HEK293T (cell line): Measurements from ENCODE around the gene SH3RF3.

Source experiments
- CTCF ChIA-PET: fragments of 350-600 bp; formaldehyde crosslinking; extraction: SDS; loops from one replicate; lab custom pipeline; 2021; ENCODE audit warnings: antibody characterized with exemption, inconsistent platforms; lab: Yijun Ruan, JAX
- POLR2A ChIA-PET: fragments of 350-600 bp; formaldehyde crosslinking; extraction: SDS; loops from one replicate; lab custom pipeline; 2020; ENCODE audit warnings: antibody characterized with exemption, inconsistent platforms; lab: Yijun Ruan, JAX
- DNase-seq: peaks from one replicate; pipeline ENCODE4 v3.0.0; 2012; ENCODE audit warnings: mixed read lengths; ENCODE audit errors: extremely low spot score
- ARNT ChIP-seq: fragments of 450-650 bp; IDR thresholded peaks from 2 replicates; pipeline ENCODE4 v1.6.1; 2017; ENCODE audit warnings: mild to moderate bottlenecking
- BHLHE40 ChIP-seq: fragments of 450-650 bp; IDR thresholded peaks from 2 replicates; pipeline ENCODE4 v1.6.1; 2016; ENCODE audit warnings: mild to moderate bottlenecking, moderate library complexity, borderline replicate concordance
- CTBP1 ChIP-seq: fragments of 450-650 bp; IDR thresholded peaks from 2 replicates; pipeline ENCODE4 v1.6.1; 2016; ENCODE audit warnings: borderline replicate concordance
- ELF4 ChIP-seq: fragments of 450-650 bp; IDR thresholded peaks from 2 replicates; pipeline ENCODE4 v1.6.1; 2017; ENCODE audit warnings: antibody characterized with exemption
- FOXA1 ChIP-seq: fragments of 450-650 bp; IDR thresholded peaks from 2 replicates; pipeline ENCODE4 v1.6.1; 2016; ENCODE audit warnings: mild to moderate bottlenecking
- FOXK2 ChIP-seq: fragments of 450-650 bp; IDR thresholded peaks from 2 replicates; pipeline ENCODE4 v1.6.1; 2016; ENCODE audit warnings: mild to moderate bottlenecking
- FOXM1 ChIP-seq: fragments of 450-650 bp; IDR thresholded peaks from 2 replicates; pipeline ENCODE4 v1.6.1; 2017; ENCODE audit warnings: mild to moderate bottlenecking, borderline replicate concordance
- HDGF ChIP-seq: fragments of 450-650 bp; IDR thresholded peaks from 2 replicates; pipeline ENCODE4 v1.6.1; 2017; ENCODE audit warnings: antibody characterized with exemption, borderline replicate concordance
- L3MBTL2 ChIP-seq: fragments of 450-650 bp; conservative IDR thresholded peaks from 2 replicates; pipeline ENCODE4 v1.6.1; 2016; ENCODE audit warnings: mild to moderate bottlenecking
- LEF1 ChIP-seq: fragments of 450-650 bp; IDR thresholded peaks from 2 replicates; pipeline ENCODE4 v1.6.1; 2017; ENCODE audit warnings: mild to moderate bottlenecking, borderline replicate concordance
- NFRKB ChIP-seq: fragments of 450-650 bp; IDR thresholded peaks from 2 replicates; pipeline ENCODE4 v1.6.1; 2016; ENCODE audit warnings: mild to moderate bottlenecking, moderate library complexity
- SP1 ChIP-seq: fragments of 450-650 bp; IDR thresholded peaks from 2 replicates; pipeline ENCODE4 v1.6.1; 2017
- SUZ12 ChIP-seq: fragments of 450-650 bp; IDR thresholded peaks from 2 replicates; pipeline ENCODE4 v1.6.1; 2016; ENCODE audit warnings: mild to moderate bottlenecking
- TARDBP ChIP-seq: fragments of 450-650 bp; IDR thresholded peaks from 2 replicates; pipeline ENCODE4 v1.6.1; 2016
- ZNF384 ChIP-seq: fragments of 450-650 bp; IDR thresholded peaks from 2 replicates; pipeline ENCODE4 v1.6.1; 2016
- TF ChIP-seq, protein P1 (sequence below): fragments of 450-650 bp; IDR thresholded peaks from 2 replicates; pipeline ENCODE4 v1.6.1; 2016

Gene SH3RF3

GRCh38 chr2:109322641-109323040, 193.6 kb downstream of the SH3RF3 start:
- TF ChIP-seq, protein P1, sequence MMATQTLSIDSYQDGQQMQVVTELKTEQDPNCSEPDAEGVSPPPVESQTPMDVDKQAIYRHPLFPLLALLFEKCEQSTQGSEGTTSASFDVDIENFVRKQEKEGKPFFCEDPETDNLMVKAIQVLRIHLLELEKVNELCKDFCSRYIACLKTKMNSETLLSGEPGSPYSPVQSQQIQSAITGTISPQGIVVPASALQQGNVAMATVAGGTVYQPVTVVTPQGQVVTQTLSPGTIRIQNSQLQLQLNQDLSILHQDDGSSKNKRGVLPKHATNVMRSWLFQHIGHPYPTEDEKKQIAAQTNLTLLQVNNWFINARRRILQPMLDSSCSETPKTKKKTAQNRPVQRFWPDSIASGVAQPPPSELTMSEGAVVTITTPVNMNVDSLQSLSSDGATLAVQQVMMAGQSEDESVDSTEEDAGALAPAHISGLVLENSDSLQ: peak; percentile 40; the same call in 1 of the 2 replicates
- TF ChIP-seq CTBP1 (no peak), TARDBP (no peak), L3MBTL2 (no peak), SP1 (no peak), FOXM1 (no peak), FOXA1 (no peak), ELF4 (no peak)
- DNase-seq: no peak
- POLR2A ChIA-PET: no interaction called here
- CTCF ChIA-PET: interaction anchor here (0.9 kb wide), 1 partner anchor 188 kb away, joined by 3 read pairs; no protein-coding TSS in a partner anchor

- no peak for TF ChIP-seq SP1
- no peak for TF ChIP-seq BHLHE40
- TF ChIP-seq NFRKB: no peak
- no peak for TF ChIP-seq LEF1
- TF ChIP-seq ELF4: no peak
- TF ChIP-seq FOXA1: no peak
- no peak for TF ChIP-seq ARNT
- no peak for TF ChIP-seq ZNF384
- TF ChIP-seq, protein P1: no peak
- TF ChIP-seq HDGF: no peak
- TF ChIP-seq L3MBTL2: no peak
- no peak for TF ChIP-seq CTBP1
- POLR2A ChIA-PET: no interaction called here
- DNase-seq: no peak
- CTCF ChIA-PET: no interaction called here
Observed at GRCh38 chr2:109324861-109325260, 195.9 kb downstream of the SH3RF3 start.

DNA sequence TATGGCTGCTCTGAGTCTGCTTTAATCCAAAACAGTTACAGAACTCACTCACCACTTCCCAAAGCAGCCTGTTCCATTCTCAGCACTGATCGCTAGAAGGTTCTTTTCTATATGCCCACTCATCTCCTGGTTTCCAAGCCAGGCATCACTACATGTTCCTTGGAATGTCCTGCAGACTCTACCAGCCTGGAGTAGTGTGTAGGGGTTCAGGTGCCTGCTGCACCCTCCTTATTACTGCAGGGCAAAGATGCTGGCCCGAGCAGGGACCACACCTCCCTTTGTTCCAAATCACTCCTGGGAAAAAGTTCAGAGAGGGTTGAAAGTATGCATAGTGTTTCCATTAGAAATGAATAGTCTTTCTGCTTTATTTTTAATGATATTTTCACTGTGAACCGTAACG, 196.6 kb downstream of the SH3RF3 start:
- CTCF ChIA-PET: no interaction called here
- DNase-seq: no peak
- TF ChIP-seq BHLHE40: no peak
- no peak for TF ChIP-seq SUZ12
- no peak for TF ChIP-seq SP1
- no peak for TF ChIP-seq FOXA1
- no peak for TF ChIP-seq ARNT
- no peak for TF ChIP-seq HDGF
- TF ChIP-seq ELF4: no peak
- TF ChIP-seq NFRKB: no peak
- TF ChIP-seq TARDBP: no peak
- no peak for TF ChIP-seq ZNF384
- TF ChIP-seq, protein P1: no peak
- TF ChIP-seq FOXK2: no peak
- TF ChIP-seq LEF1: no peak
- no peak for TF ChIP-seq FOXM1
- no peak for TF ChIP-seq CTBP1
- POLR2A ChIA-PET: no interaction called here

DNA sequence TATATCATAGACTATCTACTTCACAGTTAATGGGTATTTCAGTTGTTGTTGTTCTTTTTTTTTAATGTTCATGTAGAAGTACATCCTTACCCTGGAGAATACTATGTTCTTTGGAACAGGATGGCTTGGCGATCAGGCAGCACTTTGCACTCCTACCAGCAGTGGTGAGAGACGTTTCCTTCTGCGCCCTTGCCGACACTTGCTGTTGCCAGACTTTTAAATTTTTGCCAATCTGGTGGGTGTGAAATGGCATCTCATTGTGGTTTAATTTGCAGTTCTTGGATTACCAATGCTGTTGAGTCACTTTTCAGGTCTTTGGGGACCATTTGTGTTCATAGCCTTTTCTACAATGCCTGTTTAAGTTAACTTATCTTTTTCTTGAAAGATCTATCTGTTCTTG, 197.3 kb downstream of the SH3RF3 start:
- no peak for DNase-seq
- CTCF ChIA-PET: no interaction called here
- TF ChIP-seq HDGF (no peak), SP1 (no peak), FOXM1 (no peak)
- POLR2A ChIA-PET: no interaction called here

DNA sequence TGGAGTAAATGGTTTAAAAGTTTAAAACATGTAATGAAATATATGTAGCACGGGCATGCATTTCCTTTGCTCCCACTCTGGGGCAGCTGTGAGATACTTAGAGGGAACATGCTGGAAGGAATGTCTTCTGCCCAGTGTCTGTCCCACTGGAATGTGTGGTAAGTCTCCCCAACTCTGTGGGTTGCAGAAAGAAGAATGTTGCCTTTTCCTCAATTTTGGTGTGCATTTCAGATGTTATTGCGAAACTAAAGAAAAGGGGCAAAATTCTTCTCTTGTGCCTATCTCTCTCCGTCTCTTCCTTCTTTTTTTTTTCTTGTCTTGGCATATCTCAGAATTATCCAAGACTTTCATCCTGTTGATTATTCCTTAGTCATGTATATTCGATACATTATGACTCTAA, 201.1 kb downstream of the SH3RF3 start:
- TF ChIP-seq CTBP1: no peak
- no peak for TF ChIP-seq TARDBP
- no peak for TF ChIP-seq ARNT
- TF ChIP-seq NFRKB: no peak
- TF ChIP-seq ELF4: no peak
- no peak for TF ChIP-seq FOXK2
- TF ChIP-seq BHLHE40: no peak
- TF ChIP-seq HDGF: no peak
- TF ChIP-seq SUZ12: no peak
- TF ChIP-seq FOXM1: no peak
- no peak for TF ChIP-seq L3MBTL2
- TF ChIP-seq FOXA1: no peak
- TF ChIP-seq, protein P1: no peak
- TF ChIP-seq LEF1: no peak
- TF ChIP-seq ZNF384: no peak
- no peak for TF ChIP-seq SP1
- POLR2A ChIA-PET: no interaction called here
- no peak for DNase-seq
- CTCF ChIA-PET: no interaction called here

DNA sequence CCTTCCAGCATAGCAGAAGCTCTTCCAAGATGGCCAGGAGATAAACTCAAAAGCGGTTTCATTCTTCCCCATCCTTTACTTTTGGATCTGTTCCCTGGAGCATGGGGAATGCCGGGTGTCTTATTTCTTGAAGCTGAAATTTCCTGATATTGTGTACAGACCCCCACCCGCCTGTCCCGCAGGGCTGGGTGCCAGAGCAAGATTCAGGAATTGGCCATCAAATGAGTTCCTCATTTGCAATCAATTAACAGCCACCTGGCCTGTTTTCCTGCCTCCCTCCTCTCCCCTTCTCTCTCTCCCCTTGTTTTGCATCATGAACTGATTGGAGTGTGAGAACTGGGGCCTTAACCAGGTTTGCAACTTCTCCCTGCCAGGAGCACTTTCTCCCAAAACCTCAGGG, 202.1 kb downstream of the SH3RF3 start:
- POLR2A ChIA-PET: no interaction called here
- CTCF ChIA-PET: no interaction called here
- no peak for TF ChIP-seq SP1
- TF ChIP-seq FOXM1: no peak
- no peak for TF ChIP-seq TARDBP
- TF ChIP-seq ARNT: no peak
- TF ChIP-seq HDGF: no peak
- no peak for TF ChIP-seq ZNF384
- TF ChIP-seq BHLHE40: no peak
- no peak for TF ChIP-seq L3MBTL2
- TF ChIP-seq FOXK2: no peak
- no peak for TF ChIP-seq FOXA1
- no peak for TF ChIP-seq ELF4
- no peak for TF ChIP-seq SUZ12
- TF ChIP-seq NFRKB: no peak
- TF ChIP-seq, protein P1: no peak
- DNase-seq: no peak
